Stimulated activated CD4-positive, alpha-beta T cell treated with anti-CD3 and anti-CD28 coated beads, TNF-alpha, amount 100 ng/mL, for 1 hour (primary cell): ENCODE measurements around the gene RTN4.
"Not testable (repeated sequence)": the region's sequence is repeated elsewhere in the genome, so short reads cannot be mapped to it uniquely, and the experiment has no call there.

Experiments
- DNase-seq, 3 donors: peaks; one replicate each; pipeline ENCODE4 v3.0.0-alpha.2; 2020; ENCODE audit warnings: low read depth in 3 of 3, low spot score in 1 of 3

RTN4 gene

DNA sequence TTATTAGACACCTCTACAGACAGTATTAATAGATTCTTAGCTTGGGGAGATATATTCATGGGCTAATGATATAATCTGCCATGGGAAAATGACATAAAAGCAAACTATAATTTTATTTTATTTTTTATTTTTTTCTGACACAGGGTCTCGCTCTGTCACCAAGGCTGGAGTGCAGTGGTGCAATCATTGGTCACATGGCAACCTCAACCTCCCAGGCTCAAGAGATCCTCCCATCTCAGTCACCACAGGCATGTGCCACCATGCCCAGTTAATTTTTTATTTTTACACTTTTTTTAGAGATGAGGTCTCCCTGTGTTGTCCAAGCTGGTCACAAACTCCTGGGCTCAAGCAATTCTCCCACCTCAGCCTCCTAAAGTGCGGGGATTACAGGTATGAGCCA is 39.3 kb downstream of the RTN4 start:
- DNase-seq = no peak

GRCh38 chr2:55010149-55010591 is 40.1 kb downstream of the RTN4 start:
- peak in 1 of 3 donors; percentile 17 for DNase-seq

DNA sequence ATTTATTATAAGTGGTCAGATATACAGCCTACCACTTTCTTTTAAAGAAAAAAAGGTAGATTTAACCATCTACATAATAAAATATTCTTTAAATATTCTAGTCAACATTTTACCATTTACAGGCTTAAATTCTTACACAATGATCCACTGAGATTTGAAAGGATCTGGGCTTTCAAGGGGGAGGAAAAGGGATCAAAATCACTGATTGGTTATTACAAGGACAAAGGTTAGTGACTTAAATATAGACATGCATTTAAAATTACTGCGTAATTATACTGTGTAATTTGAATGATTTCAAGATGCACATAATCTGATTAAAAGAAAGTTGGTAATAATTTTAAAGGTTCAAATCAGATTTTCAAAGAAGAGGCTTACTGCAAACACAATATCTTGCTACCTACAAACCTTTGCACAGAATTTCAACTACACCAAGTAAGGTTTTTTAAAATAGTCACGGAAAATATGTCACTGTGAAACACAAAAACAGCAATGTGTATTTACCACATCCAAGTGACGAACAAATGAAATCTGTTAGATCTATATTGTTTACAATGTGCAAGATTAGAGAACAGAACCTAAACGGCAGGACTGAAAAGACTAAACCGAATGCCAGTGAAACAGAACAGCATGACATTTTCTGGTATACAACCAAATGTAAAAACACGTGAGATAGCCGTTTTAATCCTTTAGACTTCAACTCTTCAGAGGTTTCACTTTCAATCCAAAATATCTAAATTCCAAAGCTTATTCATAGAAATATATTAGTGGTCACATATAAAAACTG is 40.8 kb downstream of the RTN4 start:
- no peak for DNase-seq

DNA sequence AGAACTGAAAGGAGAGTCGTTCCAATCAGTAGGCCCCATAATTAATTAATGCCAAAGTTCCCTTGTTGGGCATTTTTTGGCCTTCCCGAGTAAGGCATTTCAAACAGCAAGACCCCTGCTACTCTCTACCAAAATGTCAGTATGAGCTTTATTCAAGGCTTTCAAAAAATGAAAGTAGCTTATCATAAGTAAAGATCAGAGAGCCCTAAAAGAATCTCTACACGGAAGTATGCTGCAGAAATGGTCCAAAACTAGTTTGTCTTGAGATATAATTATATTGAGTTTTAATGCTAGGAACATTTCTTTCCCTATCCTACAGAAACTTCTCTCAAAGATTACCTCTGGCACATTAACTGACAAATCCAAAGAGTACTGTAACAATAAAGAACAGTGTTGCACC is 43.9 kb downstream of the RTN4 start:
- no peak for DNase-seq

DNA sequence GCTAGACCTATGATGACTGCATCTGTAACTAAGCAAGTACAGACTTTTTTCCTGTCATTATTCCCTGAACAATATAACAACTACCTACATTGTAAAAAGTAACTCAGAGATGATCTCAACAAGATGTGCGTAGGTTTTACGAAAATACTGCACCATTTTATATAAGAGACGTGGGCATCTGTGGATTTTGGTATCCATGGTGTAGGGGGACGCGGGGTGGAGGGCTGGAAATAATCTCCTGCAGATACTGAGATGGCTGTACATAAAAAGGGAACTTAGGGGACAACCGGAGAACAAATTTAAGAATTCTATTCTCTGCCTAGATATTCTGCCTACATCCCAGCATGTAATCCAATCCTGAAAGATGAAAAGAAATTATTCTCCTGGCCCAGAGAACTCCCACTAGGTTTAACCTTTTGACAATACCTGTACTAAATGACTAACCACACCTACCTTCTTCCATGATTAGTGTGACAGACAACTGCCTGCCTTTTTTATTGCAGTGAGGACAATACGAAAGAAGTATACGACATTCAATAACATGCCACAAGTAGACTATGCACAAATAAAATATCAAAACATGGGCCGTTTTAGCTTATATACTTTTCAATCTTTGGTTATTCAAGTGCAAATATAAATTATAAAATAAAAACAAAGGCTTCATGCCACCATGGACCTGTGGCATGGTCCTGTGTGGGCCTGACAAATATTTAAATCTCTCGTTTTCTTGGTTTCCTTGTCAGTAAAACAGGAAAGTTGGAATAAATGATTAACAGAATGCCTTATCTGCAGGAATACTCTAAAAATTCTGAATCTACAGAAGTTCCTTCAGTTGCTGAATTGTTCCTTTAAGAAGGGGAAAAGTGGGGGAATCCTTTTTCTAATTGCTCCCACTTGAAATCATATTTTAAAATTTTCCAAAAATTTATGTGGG is 46.3 kb downstream of the RTN4 start:
- DNase-seq = no peak

GRCh38 chr2:55001716-55002115 is 48.5 kb downstream of the RTN4 start:
- no peak for DNase-seq

- DNase-seq = no peak
Measured at GRCh38 chr2:55000341-55000740, 49.9 kb downstream of the RTN4 start.

GRCh38 chr2:54999182-54999581 is 51.1 kb downstream of the RTN4 start:
- no peak for DNase-seq

GRCh38 chr2:54997826-54998225 is 52.4 kb downstream of the RTN4 start:
- DNase-seq = no peak

GRCh38 chr2:54995553-54995952 is 54.7 kb downstream of the RTN4 start:
- DNase-seq = no peak

DNA sequence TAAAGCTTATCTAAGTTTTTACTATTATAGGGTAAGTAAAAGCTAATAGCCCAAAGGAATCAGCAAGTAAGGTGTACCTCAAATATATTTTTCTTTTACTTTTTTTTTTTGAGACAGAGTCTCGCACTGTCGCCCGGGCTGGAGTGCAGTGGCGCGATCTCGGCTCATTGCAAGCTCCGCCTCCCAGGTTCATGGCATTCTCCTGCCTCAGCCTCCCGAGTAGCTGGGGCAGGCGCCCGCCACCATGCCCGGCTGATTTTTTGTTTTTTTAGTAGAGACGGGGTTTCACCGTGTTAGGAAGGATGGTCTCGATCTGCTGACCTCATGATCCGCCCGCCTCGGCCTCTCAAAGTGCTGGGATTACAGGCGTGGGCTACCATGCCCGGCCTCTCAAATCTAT is 59.6 kb downstream of the RTN4 start:
- DNase-seq = not testable (repeated sequence)

DNA sequence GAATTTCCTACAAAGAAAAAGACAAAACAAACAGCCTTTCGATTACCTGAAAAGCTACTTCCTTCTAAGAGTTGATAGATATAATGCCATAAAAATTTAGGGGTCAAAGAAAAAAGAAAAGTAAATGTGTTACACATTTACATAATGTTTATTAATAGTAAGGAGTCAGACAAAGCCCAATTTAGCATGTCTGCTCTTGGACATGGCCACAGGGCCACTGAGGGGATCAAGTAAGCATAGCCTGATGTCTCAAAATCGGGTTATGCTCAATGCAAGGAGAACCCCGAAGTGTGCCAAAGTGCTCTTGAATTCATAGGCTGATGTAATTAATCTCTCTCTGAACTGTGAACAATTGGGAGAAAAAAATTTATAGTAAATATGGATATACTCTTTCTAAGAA is 61.6 kb downstream of the RTN4 start:
- DNase-seq = no peak

DNA sequence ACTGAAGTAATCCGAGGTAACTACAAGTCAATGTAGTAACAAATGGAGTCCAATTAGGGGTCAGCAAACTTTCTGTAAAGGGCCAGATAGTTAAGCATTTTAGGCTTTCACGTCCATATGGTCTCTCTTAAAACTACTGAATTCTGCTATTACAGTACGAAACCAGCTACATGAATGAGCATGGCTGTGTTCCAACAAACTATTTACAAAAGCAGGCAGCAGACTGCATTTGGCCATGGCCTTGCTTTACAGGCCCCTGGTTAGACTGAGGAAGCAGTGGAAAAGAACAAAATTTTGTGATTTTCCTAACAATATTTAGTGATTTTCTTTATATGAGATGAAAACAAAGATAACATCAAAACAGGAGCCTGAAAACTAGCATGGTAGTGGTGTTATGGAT is 64.0 kb downstream of the RTN4 start:
- DNase-seq = no peak

DNA sequence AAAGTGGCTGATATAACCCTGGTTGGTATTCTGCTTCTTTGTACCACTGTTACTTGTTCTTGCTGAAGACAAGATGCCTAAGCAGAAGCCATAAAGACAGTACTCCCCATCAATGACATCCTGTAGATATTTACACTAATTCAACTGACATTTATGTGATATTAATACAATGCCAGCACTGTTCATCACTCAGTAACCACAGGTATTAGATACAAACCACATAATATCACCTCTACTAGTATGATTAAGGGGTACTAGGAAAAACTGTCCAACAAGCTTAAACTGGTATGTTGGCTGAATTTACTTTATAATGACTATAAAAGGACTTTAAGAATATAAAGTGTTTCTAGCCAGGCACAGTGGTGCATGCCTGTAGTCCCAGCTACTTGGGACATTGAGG is 65.8 kb downstream of the RTN4 start:
- no peak for DNase-seq

- DNase-seq = no peak
Measured at GRCh38 chr2:54983345-54984220, 66.7 kb downstream of the RTN4 start.

DNA sequence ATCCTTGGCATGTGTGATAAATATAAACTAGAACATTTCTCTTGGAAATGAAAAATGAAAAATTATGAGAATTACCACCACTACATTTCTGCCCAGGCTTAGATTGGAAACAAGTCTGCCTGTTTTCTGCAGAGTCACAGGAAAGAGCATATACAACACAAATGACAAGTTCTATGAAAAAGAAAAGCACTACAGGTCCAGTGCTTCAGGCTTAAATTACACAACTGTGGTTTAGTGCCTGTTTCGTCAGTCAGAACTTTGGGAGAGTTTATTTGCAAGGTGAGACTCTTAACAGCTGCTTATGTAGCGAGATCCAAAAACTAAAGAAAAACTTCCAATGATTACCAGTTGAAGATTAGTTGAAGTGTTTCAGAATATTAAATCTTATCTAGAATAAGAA is 68.9 kb downstream of the RTN4 start:
- no peak for DNase-seq

DNA sequence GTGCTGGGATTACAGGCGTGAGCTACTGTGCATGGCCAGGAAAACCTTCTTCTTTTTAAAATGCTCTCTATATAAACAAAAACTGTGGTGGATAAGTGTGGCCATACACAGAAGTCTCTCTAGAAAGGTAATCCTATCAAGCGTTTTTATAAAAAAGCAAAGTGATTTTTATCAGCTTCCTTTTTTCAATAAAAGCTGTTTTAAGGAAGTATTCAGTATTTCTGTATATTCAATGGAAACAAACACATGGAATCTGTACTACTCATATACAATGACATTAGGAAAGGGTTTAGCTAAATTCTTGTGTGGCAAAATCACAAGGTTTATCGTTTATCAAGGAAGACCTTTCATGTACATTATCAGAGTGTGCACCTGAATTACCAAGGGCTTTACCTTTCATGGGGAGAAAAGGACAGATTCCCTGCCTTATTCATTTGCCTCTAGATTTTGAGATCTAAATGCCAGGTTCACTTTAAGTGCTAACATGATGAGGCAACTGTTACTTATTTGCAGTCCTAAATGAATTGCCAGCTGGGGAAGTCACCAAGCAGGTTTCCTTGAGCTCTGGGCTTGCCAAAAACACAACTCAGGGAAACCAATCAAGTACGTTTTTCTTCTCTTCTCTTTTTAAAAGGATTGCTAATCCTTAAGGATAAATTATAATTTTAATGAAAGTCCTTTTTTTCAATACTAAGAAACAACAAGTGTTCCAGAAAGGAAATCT is 70.8 kb downstream of the RTN4 start:
- no peak for DNase-seq

DNA sequence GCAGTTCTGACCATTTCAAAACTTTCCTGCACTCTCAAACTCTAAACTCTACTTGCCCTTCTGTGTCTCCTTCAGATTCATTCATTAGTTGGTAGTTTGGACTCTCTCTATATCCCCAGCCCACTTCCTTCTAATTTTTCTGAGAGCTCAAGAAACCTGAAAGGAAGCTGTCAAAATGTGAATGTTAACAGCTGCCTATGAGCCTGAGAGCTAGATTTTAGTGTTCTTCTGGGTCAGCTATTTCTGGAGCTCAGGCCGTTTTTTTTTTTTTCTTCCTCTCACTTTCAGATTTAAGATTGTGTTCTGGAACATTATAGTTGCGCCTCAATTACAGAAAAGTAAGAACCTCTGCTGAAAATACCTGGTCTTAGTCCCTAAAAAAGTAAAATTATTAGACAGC is 73.1 kb downstream of the RTN4 start:
- no peak for DNase-seq

DNA sequence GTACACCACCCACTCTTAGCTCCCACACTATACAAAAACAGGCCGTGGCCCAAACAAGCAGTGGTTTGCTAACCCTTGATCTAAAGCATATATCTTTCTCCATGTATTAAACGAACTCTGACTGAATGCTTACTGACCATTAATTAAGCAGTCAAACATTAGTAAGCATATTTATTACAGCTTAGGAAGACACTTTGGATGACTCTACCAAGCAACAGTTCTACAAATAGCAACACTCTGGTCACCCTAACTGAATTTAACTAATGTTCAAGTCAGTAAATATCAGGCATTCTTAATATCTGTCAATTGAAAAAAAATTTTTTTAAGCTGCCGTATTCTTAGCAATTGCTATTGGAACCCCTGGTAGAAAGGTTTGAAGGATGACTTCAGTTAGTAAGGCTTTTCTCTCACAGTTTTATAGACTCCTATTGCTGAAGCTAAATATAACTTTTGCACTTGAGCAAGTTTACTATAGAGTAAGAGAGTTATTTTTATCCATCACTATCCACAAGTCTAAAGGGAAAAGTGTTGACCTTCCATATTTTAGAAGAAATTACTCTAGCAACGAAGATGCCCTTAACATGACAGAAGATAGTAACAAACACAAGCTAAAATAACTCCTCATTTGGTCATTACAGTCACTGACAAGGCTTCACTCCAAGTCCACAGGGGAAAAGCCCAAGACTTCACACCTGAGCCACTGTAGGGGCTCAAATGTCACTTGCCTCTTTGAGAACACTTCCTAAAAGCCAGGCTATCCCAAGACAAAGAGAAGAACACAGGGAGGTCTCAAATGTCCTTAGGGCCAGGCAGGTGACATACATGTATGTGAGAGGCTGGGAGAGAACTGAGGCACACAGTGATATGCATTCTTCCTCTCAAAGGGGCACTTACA is 74.4 kb downstream of the RTN4 start:
- no peak for DNase-seq

GRCh38 chr2:54975175-54975574 is 75.1 kb downstream of the RTN4 start:
- DNase-seq = no peak
